ENCODE measurements around the gene TMEM98. TPM values are rescaled to one million over a fixed set of nuclear protein-coding genes. Genes with fewer than 3 reads are reported as not detected.
"Not testable (repeated sequence)": the region's sequence is repeated elsewhere in the genome, so short reads cannot be mapped to it uniquely, and the experiment has no call there.

TMEM98 gene, protein sequence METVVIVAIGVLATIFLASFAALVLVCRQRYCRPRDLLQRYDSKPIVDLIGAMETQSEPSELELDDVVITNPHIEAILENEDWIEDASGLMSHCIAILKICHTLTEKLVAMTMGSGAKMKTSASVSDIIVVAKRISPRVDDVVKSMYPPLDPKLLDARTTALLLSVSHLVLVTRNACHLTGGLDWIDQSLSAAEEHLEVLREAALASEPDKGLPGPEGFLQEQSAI
- 10.7 TPM for total RNA-seq
- long read RNA-seq, full-length matches to known transcripts, result 9 of 13 reads
- long read RNA-seq, partial matches to known transcripts, result 2 of 13 reads
- long read RNA-seq, other reads (novel, unspliced or antisense), result 2 of 13 reads

DNA sequence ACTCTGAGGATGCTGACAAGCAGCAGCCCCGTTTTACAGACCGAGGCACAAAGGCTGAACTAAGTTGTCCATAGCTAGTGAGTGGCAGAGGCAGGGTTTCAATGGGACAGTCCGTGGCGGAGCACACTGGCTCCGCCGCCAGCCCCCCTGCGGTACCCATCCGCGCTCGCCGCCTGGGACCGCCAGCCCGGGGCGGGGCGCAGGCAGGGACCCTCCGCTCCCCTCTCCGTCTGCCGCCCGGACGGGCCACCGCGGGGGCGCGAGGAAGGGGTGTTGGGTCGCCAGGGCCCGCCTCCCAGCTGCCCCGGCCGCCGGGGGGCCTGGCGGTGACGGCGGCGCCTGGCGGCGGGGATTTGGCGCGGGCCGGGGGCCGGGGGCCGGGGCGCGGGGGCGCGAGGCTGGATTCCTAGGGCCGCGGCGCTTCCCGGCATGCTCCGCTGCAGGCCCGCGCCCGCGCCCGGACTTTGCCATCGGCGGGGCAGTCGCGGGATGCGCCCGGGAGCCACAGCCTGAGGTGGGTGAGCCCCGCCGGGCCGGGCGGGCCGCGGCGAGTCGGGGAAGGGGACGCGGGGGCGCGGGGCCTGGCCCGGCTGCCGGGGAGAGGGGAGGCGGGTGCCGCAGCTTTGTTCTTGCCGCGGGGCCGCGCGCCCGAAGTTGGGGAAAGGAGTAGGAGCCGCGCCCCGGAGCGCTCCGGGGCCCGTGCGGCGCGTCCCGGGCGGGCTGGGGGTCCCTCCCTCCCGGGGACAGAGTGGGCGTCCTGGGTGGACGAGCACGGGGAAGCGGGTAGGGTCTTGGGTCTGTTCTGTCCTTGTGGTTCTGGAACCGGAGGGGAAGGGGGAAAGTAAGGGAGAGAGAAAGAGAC, at the start of gene TMEM98:
Gene TMEM98 (plus strand): TSS at position 430 of the 862 bp plus-strand sequence. CDS start 3,376 bp downstream, outside the sequence.
- intact Hi-C loops (cut with micrococcal nuclease), result no loop called here
- ATAC-seq (peak; percentile 81), DNase-seq (peak; percentile 65)

DNA sequence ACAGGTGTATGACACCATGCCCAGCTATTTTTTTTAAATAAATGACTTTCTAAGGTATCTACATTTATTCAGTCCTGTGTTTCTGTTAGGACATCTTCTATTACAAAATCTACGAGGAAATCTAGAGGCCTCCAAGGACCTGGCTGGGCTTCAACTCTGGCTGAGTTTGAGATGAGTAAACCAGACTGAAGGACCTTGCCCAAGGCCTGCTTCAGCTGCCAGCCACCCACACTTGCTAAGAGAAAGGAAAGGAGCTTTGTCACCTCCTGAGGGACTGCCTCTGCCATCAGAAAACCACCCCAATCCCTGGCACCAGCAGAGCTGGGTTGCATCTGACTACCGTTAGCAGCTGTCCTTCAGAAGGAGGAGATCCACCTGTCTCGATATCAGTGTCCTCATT, 49.7 kb upstream of the TMEM98 start:
- intact Hi-C loops (cut with micrococcal nuclease), result loop anchor here (10.0 kb wide), 1 partner anchor 93 kb away; no protein-coding TSS in a partner anchor
- ATAC-seq (no peak), DNase-seq (peak; percentile 27)

DNA sequence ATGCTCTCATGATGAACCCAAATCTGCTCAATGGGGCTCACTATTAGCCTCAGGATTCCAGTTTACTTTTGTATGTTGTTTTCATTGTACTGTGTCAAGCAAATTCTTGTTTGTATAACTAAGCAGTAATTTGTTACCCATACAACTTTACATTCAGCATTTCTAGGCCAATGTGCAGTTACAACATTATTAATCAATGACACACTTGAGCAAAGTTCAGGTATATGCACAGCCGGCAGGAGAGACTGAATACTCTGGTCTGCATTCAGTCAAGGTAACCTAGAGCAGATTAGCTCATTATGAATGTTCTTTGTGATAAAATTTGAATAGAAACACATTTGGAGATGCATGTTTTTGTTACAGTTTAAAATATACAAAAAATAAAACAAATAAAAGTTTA, 48.8 kb upstream of the TMEM98 start:
- intact Hi-C loops (cut with micrococcal nuclease), result loop anchor here (10.0 kb wide), 1 partner anchor 94 kb away; no protein-coding TSS in a partner anchor
- DNase-seq, result no peak
- no peak for ATAC-seq

DNA sequence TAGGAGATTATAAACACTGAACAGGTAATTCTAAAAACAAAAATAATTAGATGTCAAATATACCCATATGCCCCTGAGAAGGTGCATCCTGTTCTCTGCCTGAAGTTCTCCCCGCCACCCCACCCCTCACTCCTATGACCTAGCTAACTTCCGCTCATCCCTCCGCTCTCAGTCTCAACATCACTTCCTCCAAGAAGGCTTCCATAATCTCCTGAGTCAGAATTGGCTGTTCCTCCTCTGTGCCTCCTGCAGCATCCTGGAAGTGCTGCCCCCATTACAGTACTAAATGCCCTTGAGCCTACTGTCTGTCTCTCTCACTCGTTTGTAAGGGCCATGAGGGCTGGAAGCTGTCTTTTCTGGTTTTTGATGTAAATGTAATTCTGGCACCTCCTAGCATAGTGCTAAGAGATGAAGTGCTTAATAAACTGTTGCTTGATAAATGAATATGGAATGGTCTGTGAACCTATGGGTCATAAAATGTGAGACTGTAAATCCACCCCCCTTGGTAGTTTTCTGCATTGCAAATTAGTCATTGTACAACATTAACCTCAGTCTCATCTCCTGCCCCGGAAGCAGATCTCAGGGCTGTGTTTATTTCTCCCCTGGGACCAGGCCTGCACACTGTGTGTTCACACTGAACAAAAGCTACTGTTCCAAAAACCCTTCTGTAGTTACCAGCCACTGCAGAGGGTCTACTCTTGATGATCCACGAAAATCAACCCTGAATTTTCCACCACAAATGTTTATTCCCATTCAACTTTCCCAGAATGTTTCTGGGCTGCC, 47.1 kb upstream of the TMEM98 start:
- no peak for ATAC-seq
- intact Hi-C loops (cut with micrococcal nuclease), result no loop called here
- DNase-seq, result no peak

DNA sequence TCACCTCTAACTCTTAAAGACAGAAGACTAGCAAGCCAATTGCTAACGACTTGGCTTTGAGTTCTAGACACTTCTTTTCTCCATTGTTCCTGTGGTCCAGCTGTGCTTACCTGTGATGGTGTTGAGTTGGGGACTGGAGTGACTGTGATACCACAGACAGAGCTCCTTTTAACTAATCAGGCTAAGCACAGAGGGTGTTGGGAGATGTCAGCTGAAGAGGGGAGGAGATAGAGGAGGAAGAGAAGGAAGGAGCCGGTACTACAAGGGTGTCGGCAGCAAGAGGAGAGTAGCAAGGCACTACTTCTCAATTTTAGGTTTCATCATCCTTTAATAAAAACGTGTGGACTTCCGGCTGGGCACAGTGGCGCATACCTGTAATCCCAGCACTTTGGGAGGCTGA, 45.9 kb upstream of the TMEM98 start:
- intact Hi-C loops (cut with micrococcal nuclease), result no loop called here
- DNase-seq (no peak), ATAC-seq (no peak)

- intact Hi-C loops (cut with micrococcal nuclease), result no loop called here
- no peak for DNase-seq
- no peak for ATAC-seq
Measured at GRCh38 chr17:32882734-32883133, 45.2 kb upstream of the TMEM98 start.

DNA sequence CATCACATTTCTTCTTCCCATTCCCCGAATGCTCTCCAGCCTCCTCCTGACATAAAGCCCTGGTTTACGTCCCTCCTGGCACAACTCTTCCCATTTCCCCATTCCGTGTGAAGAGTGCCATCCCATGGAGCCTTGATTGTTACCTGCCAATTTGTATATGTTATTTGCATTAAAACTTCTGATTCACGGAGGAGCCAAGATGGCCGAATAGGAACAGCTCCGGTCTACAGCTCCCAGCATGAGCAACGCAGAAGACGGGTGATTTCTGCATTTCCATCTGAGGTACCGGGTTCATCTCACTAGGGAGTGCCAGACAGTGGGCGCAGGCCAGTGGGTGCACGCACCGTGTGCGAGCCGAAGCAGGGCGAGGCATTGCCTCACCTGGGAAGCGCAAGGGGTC, 41.0 kb upstream of the TMEM98 start:
- intact Hi-C loops (cut with micrococcal nuclease); ATAC-seq; DNase-seq: not testable (repeated sequence)

DNA sequence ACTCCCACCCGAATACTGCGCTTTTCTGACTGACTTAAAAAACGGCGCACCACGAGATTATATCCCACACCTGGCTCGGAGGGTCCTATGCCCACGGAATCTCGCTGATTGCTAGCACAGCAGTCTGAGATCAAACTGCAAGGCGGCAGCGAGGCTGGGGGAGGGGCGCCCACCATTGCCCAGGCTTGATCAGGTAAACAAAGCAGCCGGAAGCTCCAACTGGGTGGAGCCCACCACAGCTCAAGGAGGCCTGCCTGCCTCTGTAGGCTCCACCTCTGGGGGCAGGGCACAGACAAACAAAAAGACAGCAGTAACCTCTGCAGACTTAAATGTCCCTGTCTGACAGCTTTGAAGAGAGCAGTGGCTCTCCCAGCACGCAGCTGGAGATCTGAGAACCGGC, 40.5 kb upstream of the TMEM98 start:
- DNase-seq; ATAC-seq; intact Hi-C loops (cut with micrococcal nuclease): not testable (repeated sequence)

DNA sequence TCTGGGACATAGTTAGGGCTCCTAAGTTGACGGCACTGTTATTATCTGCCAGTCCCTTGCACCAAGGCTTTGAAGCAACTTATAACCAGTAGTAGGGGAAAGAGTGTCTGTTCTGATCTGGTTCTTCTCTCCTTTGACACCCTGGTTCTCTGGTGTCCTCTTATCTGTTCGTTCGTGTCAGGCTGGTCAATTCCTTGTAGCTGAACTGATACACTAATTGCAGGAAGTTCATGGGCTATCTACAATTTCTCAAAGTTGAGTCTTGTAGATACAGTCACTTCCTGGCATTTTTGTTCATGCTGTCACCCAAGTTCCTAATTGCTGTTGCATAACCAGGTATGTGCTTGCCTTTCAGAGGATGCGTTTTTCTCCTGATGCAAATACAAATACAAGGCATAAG, 33.7 kb upstream of the TMEM98 start:
- intact Hi-C loops (cut with micrococcal nuclease), result no loop called here
- DNase-seq (no peak), ATAC-seq (no peak)

DNA sequence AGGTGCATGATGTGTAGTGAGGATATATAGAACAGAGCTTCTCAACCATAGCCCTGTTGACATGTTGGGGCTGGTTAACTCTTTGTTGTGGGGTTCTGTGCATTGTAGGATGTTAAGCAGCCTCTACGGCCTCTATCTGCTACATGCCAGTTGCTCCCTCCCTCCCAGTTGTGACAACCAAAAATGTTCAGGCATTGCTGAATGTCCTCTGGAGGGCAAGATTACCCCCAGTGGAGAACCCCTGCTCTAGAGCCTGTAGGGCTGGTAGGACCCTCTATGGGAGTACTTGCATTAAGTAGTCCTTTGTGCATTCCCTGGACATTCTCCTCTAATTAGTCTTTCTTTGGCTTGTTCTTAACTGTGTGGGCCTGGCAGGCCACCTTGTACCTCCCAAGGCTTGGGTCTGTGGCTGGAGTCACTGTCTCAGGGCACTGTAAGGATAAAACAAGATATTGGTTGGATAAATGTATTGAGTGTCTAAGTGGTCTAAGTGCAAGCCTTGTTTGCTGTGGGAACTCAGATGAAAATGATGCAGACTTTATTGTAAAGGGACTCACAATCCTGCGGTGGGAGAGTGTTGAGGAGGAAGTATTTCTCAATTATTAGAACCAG, 31.2 kb upstream of the TMEM98 start:
- intact Hi-C loops (cut with micrococcal nuclease), result no loop called here
- no peak for DNase-seq
- ATAC-seq, result no peak

DNA sequence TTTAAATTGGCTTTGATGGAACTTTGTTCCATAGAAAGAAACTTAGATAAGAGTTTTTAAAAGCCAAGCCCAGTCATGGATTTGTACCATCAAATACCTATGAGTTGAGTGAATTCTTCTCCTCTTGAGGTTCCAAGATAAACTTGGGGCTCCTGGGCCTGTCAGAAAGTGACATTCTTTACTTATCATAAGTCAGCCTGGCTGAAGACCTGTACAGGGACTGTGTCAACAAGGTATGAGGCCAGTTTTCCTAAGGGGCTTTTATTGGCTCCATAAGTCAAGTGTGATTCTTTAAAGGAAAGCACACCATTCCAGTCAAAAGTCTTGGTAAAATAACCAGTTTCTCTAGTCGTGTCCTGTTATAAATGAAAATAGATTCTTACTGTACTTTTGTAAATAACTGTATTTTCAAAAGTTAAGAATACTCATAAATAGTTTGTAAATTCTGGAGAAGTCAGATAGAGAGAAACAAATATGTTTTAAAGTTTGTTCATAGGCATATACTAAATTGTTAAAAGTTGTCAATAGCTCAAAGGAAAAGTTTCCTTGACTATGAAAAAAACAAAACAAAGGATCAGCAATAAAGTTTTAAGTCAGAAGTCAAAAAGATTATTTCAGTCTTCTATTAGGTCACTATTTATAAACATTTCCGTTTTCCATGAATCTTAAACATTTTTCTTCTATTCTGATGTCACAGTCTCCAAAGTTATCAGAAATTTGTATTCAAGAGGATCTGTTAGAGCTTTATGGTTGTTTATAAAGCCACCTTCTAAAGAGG, 28.5 kb upstream of the TMEM98 start:
- ATAC-seq (no peak), DNase-seq (no peak)
- intact Hi-C loops (cut with micrococcal nuclease), result loop anchor here (10.0 kb wide), 1 partner anchor 115 kb away; no protein-coding TSS in a partner anchor

DNA sequence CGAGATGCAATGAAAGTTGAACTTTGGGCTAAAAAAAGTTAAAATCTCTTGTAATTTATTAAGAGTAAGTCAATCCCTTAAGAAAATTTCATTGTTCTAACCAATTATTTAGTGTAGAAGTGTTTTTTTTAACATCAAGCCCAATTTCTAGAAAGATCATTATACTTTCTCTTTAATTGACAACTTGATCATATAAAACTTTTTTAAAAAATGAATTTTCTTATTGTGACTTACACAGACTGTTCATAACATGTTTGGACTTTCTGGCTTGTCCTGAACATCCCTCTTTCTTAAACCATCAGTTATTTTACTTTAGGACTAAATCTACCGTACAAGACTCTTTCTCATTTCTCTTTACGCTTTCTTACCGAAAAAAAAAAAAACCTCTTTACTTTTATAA, 26.2 kb upstream of the TMEM98 start:
- ATAC-seq (no peak), DNase-seq (no peak)
- intact Hi-C loops (cut with micrococcal nuclease), result loop anchor here (10.0 kb wide), 1 partner anchor 117 kb away; no protein-coding TSS in a partner anchor

DNA sequence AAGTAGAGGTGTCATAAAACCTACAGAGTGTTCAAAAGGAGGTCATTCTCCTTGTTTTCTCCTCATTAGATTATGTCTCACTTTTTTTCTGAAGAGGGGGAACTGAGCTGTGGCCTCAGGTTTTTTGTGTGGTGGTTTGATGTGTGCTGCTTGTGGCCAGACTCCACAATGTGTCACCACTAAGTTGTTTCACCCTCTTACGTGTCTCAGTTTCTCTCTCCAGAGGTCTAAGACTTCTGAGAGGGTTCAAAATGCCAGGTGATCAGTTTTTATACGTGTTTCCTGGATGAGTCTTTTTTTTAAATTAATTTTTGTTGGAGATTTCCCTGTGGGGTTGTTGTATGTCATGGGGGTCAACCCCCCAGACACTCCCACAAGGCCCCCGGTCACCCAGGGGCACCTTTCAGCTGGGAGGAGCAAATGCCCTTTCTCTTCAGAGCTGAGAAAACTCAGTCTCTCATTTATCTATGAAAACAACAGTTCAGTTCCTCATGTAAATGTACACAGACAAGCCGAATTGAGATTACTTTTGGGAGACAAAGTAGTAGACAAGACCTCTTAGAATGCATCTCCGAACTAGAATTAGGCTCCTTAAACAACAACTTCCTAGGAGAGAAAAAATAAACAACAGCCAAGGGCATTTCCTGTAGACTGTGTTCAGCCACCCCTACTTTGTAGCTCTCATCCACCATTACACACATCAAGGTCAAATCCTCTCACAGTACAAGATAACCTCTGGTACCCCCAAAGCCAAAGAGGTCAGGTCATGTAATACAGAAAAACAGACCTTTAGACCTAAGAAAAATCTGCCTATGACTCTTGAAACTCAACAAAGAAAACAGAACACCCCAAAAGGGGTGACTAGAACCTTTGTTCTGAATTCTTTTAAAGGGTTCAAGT, 23.9 kb upstream of the TMEM98 start:
- ATAC-seq, result no peak
- DNase-seq, result no peak
- intact Hi-C loops (cut with micrococcal nuclease), result loop anchor here (10.0 kb wide), 1 partner anchor 119 kb away; no protein-coding TSS in a partner anchor

- intact Hi-C loops (cut with micrococcal nuclease), result loop anchor here (10.0 kb wide), 1 partner anchor 120 kb away; no protein-coding TSS in a partner anchor
- ATAC-seq (no peak), DNase-seq (no peak)
Measured at GRCh38 chr17:32904891-32905290, 23.1 kb upstream of the TMEM98 start.

DNA sequence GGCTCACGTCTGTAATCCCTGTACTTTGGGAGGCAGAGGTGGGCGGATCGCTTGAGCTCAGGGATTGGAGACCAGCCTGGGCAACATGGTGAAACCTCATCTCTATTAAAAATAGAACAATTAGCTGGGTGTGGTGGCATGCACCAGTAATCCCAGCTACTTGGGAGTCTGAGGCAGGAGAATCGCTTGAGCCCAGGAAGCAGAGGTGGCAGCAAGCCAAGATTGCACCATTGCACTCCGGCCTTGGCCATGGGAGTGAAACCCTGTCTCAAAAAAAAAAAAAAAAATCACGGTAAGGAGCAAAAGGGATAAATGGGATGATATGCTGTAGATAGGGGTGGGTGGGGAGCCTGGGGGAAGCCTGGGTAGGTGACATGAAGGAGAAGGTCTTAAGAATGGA, 20.4 kb upstream of the TMEM98 start:
- DNase-seq (no peak), ATAC-seq (no peak)
- intact Hi-C loops (cut with micrococcal nuclease), result loop anchor here (10.0 kb wide), 1 partner anchor 123 kb away; no protein-coding TSS in a partner anchor

- intact Hi-C loops (cut with micrococcal nuclease), result loop anchor here (10.0 kb wide), 1 partner anchor 125 kb away; no protein-coding TSS in a partner anchor
- ATAC-seq (peak; percentile 83), DNase-seq (no peak)
Measured at GRCh38 chr17:32909787-32910369, 18.1 kb upstream of the TMEM98 start.

DNA sequence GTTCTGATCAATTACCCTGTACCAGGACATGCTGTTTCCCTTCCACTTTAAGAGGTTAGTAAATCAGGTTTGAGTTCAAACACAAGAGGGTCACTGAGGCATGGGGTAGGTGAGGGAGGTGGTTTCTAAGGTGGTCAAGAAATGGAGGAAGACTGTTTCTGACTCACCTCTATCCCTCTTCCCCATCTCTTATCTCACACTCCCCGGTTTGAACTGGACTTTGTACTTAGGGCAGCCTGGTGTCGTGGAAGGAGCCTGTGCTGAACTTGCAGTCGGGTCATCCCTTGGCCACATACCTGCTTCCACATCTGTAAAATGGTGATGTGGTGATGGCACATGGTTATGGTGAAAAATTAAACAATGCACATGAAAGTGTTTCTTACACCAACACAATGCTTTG, 17.2 kb upstream of the TMEM98 start:
- DNase-seq, result no peak
- ATAC-seq, result no peak
- intact Hi-C loops (cut with micrococcal nuclease), result no loop called here
